Fibroblast of lung (primary cell): ENCODE measurements around the gene C2orf49. TPM values are rescaled to one million over a fixed set of nuclear protein-coding genes. Genes with fewer than 3 reads are reported as not detected.

Source experiments
- DNase-seq, 2 donors: peaks; one replicate each; pipeline versions ENCODE4 v3.0.0 to v3.0.0-alpha.2; 2010; ENCODE audit warnings: low read depth in 2 of 2
- H2AFZ ChIP-seq: 2 replicates; pipeline ENCODE4 v1.5.1; 2012; ENCODE audit warnings: low read length, control low read depth, inconsistent platforms
- H3K27ac ChIP-seq: 2 replicates; pipeline ENCODE4 v1.5.1; 2011; ENCODE audit warnings: low read length, control low read depth; ENCODE audit not compliant: insufficient read depth
- H3K27me3 ChIP-seq: 2 replicates; pipeline ENCODE4 v1.5.1; 2011; ENCODE audit warnings: mild to moderate bottlenecking, low read length; ENCODE audit not compliant: control insufficient read depth, insufficient read depth
- H3K36me3 ChIP-seq: 2 replicates; pipeline ENCODE4 v1.5.1; 2011; ENCODE audit warnings: low read length; ENCODE audit not compliant: control insufficient read depth, insufficient read depth
- H3K4me1 ChIP-seq: 2 replicates; pipeline ENCODE4 v1.5.1; 2011; ENCODE audit warnings: low read length; ENCODE audit not compliant: control insufficient read depth, insufficient read depth; ENCODE audit errors: extremely low read depth
- H3K4me2 ChIP-seq: 2 replicates; pipeline ENCODE4 v1.5.1; 2011; ENCODE audit warnings: low read length, control low read depth; ENCODE audit not compliant: insufficient read depth; ENCODE audit errors: extremely low read depth
- H3K4me3 ChIP-seq, 4 experiments: fragments of 200-600 bp in 1 of 4; sonication (generic) in 1 of 4; replicated peaks in 1 of 4; 2 replicates each; pipeline ENCODE4 v1.5.1; 2011 to 2016; ENCODE audit warnings: low read length in 4 of 4, low read depth in 3 of 4, mild to moderate bottlenecking in 3 of 4, control low read depth in 2 of 4, inconsistent platforms in 1 of 4, mixed read lengths in 1 of 4; ENCODE audit not compliant: insufficient read depth in 1 of 4; ENCODE audit errors: control extremely low read depth in 1 of 4
- H3K79me2 ChIP-seq: 2 replicates; pipeline ENCODE4 v1.5.1; 2012; ENCODE audit warnings: mild to moderate bottlenecking, low read length, inconsistent platforms; ENCODE audit not compliant: control insufficient read depth, insufficient read depth
- H3K9ac ChIP-seq: 2 replicates; pipeline ENCODE4 v1.5.1; 2011; ENCODE audit warnings: mild to moderate bottlenecking, low read length, control low read depth; ENCODE audit not compliant: insufficient read depth
- H3K9me3 ChIP-seq: 2 replicates; pipeline ENCODE4 v1.5.1; 2012; ENCODE audit warnings: low read depth, low read length; ENCODE audit not compliant: control insufficient read depth, insufficient read depth
- H4K20me1 ChIP-seq: 2 replicates; pipeline ENCODE4 v1.5.1; 2011; ENCODE audit warnings: low read length; ENCODE audit not compliant: control insufficient read depth, insufficient read depth; ENCODE audit errors: extremely low read depth
- EZH2 ChIP-seq: IDR thresholded peaks from 2 replicates; pipeline ENCODE4 v1.5.1; 2012; ENCODE audit warnings: low read length, control low read depth, mild to moderate bottlenecking; ENCODE audit errors: missing control alignments
- polyA plus RNA-seq, 2 donors: library from polyadenylated mRNA; depleted of rRNA in 1 of 2; stranded (reverse) in 1 of 2; unstranded in 1 of 2; fragments of >200 nt; gene quantifications; 2 replicates each; pipeline ENCODE4 v1.2.1, GENCODE V29; 2011 to 2012; ENCODE audit warnings: missing spikeins in 1 of 2
- total RNA-seq: library from RNA; depleted of rRNA; stranded (reverse); fragments of >200 nt; gene quantifications from 2 replicates; pipeline ENCODE4 v1.2.1, GENCODE V29; 2014
- TF ChIP-seq, protein P1 (sequence below), 2 donors: IDR thresholded peaks in 1 of 2; conservative IDR thresholded peaks in 1 of 2; 1 replicate in 1 of 2; 2 replicates in 1 of 2; pipeline ENCODE4 v1.5.1; 2011 to 2012; ENCODE audit warnings: low read length in 2 of 2, control low read depth in 1 of 2, inconsistent platforms in 1 of 2, low read depth in 1 of 2, mild to moderate bottlenecking in 1 of 2

Gene C2orf49
- total and polyA plus RNA-seq, 2 donors (not counting 1 experiment from before 2014, with no cell fraction given) = 20.9 to 28.4 TPM

DNA sequence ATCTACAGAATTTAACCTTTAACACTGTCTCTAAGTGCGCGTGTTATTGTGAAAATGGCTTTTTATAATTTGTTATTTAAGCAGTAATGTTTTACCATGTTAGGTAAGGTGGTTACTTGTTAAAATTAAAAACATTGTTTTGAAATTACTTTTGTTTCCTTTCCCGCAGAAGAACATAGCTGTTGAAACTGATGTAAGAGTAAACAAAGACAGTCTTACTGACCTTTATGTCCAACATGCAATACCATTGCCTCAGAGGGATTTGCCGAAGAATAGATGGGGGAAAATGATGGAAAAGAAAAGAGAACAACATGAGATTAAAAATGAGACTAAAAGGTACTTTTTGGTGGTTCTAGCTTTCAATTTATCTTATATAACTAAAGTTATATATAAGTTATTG, 2.1 kb downstream of the C2orf49 start:
- no peaks in the 10 kb centered on the region for H3K36me3 ChIP-seq
- no peaks in the 10 kb centered on the region for H3K27me3 ChIP-seq
- H3K79me2 ChIP-seq = peaks cover 27% of the 10 kb centered on the region
- H3K9ac ChIP-seq = no peak overlapping the region
- H3K4me2 ChIP-seq = no peak overlapping the region
- TF ChIP-seq EZH2 = no peak
- TF ChIP-seq, protein P1, sequence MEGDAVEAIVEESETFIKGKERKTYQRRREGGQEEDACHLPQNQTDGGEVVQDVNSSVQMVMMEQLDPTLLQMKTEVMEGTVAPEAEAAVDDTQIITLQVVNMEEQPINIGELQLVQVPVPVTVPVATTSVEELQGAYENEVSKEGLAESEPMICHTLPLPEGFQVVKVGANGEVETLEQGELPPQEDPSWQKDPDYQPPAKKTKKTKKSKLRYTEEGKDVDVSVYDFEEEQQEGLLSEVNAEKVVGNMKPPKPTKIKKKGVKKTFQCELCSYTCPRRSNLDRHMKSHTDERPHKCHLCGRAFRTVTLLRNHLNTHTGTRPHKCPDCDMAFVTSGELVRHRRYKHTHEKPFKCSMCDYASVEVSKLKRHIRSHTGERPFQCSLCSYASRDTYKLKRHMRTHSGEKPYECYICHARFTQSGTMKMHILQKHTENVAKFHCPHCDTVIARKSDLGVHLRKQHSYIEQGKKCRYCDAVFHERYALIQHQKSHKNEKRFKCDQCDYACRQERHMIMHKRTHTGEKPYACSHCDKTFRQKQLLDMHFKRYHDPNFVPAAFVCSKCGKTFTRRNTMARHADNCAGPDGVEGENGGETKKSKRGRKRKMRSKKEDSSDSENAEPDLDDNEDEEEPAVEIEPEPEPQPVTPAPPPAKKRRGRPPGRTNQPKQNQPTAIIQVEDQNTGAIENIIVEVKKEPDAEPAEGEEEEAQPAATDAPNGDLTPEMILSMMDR (conservative IDR thresholded peaks at IDR 0.05 in 1 of 2, IDR thresholded peaks at IDR 0.05 in 1 of 2; ENCODE audit: low read depth in 1 of 2, low read length in 2 of 2) = no peak
- H3K27ac ChIP-seq = no peak overlapping the region
- H4K20me1 ChIP-seq = no peaks in the 10 kb centered on the region
- no peaks in the 10 kb centered on the region for H3K9me3 ChIP-seq
- DNase-seq = no peak
- H3K4me1 ChIP-seq = no peaks in the 10 kb centered on the region
- peak overlapping the region in 1 of 4 experiments; percentile 93 for H3K4me3 ChIP-seq
- H2AFZ ChIP-seq = no peak overlapping the region

DNA sequence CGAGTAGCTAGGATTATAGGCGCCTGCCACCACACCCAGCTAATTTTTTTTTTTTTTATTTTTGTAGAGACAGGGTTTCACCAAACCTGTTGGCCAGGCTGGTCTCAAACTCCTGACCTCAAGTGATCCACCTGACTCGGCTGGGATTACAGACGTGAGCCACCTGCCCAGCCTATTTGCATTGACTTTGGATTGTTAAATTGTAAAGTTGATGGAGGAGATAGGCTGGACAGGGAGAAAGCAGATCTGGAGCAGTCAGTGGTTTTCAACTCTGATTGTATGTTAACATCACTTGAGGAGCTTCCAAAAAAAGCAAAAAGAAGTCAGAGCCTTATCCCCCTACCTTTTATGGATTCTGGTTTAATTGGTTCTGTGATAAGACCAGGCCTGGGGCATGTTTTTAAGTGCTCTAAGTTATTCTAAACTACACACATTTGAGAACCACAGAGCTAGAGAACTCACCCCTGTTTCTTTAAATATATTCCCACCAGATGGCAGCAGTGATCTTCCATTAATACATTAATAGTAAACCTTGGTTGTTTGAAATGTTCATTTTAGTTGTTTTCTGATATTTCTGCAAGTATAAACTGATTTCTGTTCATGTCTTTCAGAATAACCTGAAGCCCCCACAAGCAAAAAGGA, 7.5 kb downstream of the C2orf49 start:
- no peak overlapping the region for H3K27ac ChIP-seq
- no peaks in the 10 kb centered on the region for H3K27me3 ChIP-seq
- no peaks in the 10 kb centered on the region for H3K4me1 ChIP-seq
- H4K20me1 ChIP-seq = no peaks in the 10 kb centered on the region
- H2AFZ ChIP-seq = no peak overlapping the region
- H3K4me3 ChIP-seq = no peak overlapping the region
- peak in 1 of 2 donors; percentile 68 for DNase-seq
- peaks cover 5% of the 10 kb centered on the region for H3K79me2 ChIP-seq
- no peaks in the 10 kb centered on the region for H3K36me3 ChIP-seq
- TF ChIP-seq EZH2 = no peak
- TF ChIP-seq, protein P1 (conservative IDR thresholded peaks at IDR 0.05 in 1 of 2, IDR thresholded peaks at IDR 0.05 in 1 of 2; ENCODE audit: low read depth in 1 of 2, low read length in 2 of 2) = peak in 1 of 2 donors; percentile 32
- no peaks in the 10 kb centered on the region for H3K9me3 ChIP-seq
- H3K4me2 ChIP-seq = no peak overlapping the region
- H3K9ac ChIP-seq = no peak overlapping the region

DNA sequence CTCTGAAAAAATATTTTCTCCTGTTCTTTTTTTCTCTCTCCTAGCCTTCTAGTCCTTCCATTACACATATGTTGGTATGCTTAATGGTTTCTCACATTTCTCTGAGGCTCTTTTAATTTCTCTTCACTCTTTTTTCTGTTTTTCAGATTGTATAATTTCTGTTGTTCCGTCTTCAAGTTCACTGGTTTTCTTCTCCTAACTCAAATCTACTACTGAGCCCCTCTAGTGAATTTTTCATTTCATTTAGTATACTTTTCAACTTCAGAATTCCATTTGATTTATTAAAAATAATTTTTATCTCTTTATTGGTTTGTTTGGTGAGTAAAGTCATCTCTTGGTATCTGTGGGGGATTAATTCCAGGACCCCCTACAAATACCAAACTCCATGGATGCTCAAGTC, 19.8 kb downstream of the C2orf49 start:
- TF ChIP-seq, protein P1 (conservative IDR thresholded peaks at IDR 0.05 in 1 of 2, IDR thresholded peaks at IDR 0.05 in 1 of 2; ENCODE audit: low read depth in 1 of 2, low read length in 2 of 2) = no peak
- TF ChIP-seq EZH2 = no peak

More for the DNA sequence above, 19.8 kb downstream of the C2orf49 start:
- H3K79me2 ChIP-seq = no peaks in the 10 kb centered on the region
- no peak overlapping the region for H3K4me3 ChIP-seq
- DNase-seq = no peak
- H3K9ac ChIP-seq = no peak overlapping the region
- no peak overlapping the region for H3K27ac ChIP-seq
- no peaks in the 10 kb centered on the region for H3K9me3 ChIP-seq
- H4K20me1 ChIP-seq = no peaks in the 10 kb centered on the region
- H3K4me2 ChIP-seq = no peak overlapping the region
- H3K27me3 ChIP-seq = no peaks in the 10 kb centered on the region
- no peak overlapping the region for H2AFZ ChIP-seq
- peaks cover 12% of the 10 kb centered on the region for H3K36me3 ChIP-seq
- H3K4me1 ChIP-seq = no peaks in the 10 kb centered on the region
